ENCODE results near the gene DGKI.

DGKI gene

DNA sequence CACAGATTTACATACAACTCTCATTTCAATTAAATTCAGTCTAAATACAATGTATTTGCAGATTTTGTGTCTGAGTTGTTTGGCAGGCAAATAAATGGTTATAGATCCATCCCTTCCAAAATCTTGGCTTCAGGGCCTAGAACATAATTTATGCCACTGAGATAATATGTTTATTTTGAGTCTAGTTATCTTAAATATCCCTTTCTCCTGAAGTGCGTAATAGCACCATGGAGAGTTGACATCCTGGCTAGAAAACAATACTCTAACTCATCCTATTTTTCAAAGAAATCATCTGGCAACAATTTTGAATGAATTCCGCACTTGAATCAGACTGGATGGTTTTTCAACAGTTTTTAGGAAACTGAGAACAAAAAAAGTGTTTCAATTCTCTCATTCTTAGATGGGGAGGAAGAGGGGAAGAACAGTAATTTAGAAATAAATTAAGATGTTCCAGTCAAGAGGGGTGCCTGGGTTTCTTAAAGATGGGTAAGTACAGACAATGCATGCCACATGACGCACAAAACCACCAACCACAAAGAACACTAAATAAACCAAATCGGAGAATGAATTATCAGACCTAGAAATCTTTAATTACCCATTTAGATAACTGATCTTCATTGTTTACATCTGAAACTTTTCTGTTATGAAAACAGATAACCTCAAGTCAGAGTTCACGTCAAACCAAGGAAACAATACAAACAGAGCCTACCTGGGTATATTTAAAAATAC is 274.6 kb downstream of the DGKI start:
- no peak overlapping the region for H3K4me3 ChIP-seq (ENCODE audit: low read depth, low read length)
- H3K36me3 ChIP-seq (ENCODE audit: control insufficient read depth, insufficient read depth, low read length) = no peaks in the 10 kb centered on the region
- no peaks in the 10 kb centered on the region for H3K27me3 ChIP-seq (ENCODE audit: control insufficient read depth, insufficient read depth, low read length)
- H3K9me3 ChIP-seq (ENCODE audit: control insufficient read depth, insufficient read depth, low read length) = no peaks in the 10 kb centered on the region
- no peak overlapping the region for H3K9ac ChIP-seq (ENCODE audit: low read depth, low read length)
- no peaks in the 10 kb centered on the region for H3K4me1 ChIP-seq (ENCODE audit: control insufficient read depth, insufficient read depth, low read length)

DNA sequence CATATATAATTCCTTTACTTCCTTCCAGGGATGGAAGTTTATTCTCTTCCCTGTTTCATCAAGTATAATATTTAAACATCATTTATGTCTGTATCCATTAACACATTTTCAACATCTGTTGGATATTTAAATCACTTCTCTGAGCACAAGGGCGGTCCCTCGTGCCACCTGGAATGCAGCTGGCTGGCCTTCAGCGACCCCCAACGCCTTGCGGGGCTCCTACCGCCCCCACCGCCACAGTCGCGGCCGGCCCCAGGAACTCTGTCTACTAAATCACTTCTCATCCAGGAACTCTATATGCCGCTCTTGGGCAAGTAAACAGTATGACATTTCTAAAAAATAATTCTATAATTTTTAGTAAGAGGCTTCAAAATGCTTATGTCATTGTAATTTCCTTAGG is 282.1 kb downstream of the DGKI start:
- Histone ChIP-seq H3K4me3 (ENCODE audit: low read depth, low read length) (no peak overlapping the region), H3K9ac (ENCODE audit: low read depth, low read length) (no peak overlapping the region)

DNA sequence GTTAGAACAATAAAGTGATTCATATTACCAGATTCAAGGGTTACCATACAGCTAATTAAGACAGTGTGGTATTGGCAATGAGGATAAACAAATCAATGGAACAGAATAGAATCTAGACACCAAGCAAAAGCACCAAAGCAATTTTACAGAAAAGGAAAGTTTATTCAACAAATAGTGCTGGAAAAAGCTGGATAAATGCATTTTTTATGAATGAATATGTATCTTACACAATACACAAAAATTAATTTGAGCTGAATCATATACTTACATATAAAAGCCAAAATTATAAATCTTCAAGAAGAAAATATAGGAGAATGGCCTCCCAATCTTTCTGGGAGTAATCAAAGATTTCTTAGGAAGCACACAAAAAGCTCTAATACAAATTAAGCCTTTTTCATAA is 282.8 kb downstream of the DGKI start:
- no peak overlapping the region for H3K9ac ChIP-seq (ENCODE audit: low read depth, low read length)
- H3K4me1 ChIP-seq (ENCODE audit: control insufficient read depth, insufficient read depth, low read length) = peaks cover 4% of the 10 kb centered on the region
- no peaks in the 10 kb centered on the region for H3K27me3 ChIP-seq (ENCODE audit: control insufficient read depth, insufficient read depth, low read length)
- H3K36me3 ChIP-seq (ENCODE audit: control insufficient read depth, insufficient read depth, low read length) = no peaks in the 10 kb centered on the region
- H3K9me3 ChIP-seq (ENCODE audit: control insufficient read depth, insufficient read depth, low read length) = no peaks in the 10 kb centered on the region
- H3K4me3 ChIP-seq (ENCODE audit: low read depth, low read length) = no peak overlapping the region

More for the DNA sequence above, 282.1 kb downstream of the DGKI start:
- Histone ChIP-seq H3K4me1 (ENCODE audit: control insufficient read depth, insufficient read depth, low read length) (peaks cover 4% of the 10 kb centered on the region), H3K36me3 (ENCODE audit: control insufficient read depth, insufficient read depth, low read length) (no peaks in the 10 kb centered on the region), H3K9me3 (ENCODE audit: control insufficient read depth, insufficient read depth, low read length) (no peaks in the 10 kb centered on the region), H3K27me3 (ENCODE audit: control insufficient read depth, insufficient read depth, low read length) (no peaks in the 10 kb centered on the region)

DNA sequence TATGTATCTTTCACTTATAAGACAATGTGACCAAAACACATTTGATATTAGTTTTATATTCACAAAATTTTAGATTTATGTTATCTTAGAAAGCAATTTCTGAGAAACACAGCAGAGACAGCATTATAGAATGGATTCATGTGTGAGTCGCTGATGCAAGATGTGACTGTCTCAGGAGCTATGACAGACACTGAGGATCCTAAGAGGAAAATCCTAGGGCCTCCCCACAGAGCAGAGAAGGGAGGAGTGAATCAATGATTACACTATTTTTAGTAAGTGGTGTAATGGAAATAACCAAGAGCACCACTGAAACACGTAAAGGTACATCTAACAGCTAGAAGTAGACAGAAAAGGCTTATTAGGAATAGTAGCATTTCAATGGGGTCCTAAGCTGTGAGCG is 299.3 kb downstream of the DGKI start:
- no peaks in the 10 kb centered on the region for H3K36me3 ChIP-seq (ENCODE audit: control insufficient read depth, insufficient read depth, low read length)
- H3K4me1 ChIP-seq (ENCODE audit: control insufficient read depth, insufficient read depth, low read length) = no peaks in the 10 kb centered on the region
- no peak overlapping the region for H3K4me3 ChIP-seq (ENCODE audit: low read depth, low read length)
- H3K9ac ChIP-seq (ENCODE audit: low read depth, low read length) = no peak overlapping the region
- no peaks in the 10 kb centered on the region for H3K27me3 ChIP-seq (ENCODE audit: control insufficient read depth, insufficient read depth, low read length)
- H3K9me3 ChIP-seq (ENCODE audit: control insufficient read depth, insufficient read depth, low read length) = no peaks in the 10 kb centered on the region

DNA sequence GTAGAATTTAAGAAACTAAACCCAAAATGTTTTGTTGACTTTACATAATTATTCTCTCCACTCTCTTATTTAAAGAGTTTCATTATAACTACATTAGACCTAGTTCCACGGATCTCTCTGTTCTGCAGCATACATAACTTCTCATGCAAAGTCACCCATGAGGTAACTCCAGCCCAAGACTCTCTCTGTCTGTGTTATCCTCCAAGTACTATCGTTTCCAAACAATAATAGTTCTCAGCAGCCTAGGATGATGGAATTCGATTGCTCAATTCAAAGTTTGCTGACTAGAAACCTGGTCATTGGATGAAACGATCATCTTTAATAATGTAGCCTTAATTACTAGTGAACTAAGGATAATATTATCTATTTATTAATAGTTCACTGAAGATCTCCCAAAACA is 300.1 kb downstream of the DGKI start:
- Histone ChIP-seq H3K9me3 (ENCODE audit: control insufficient read depth, insufficient read depth, low read length) (no peaks in the 10 kb centered on the region), H3K4me1 (ENCODE audit: control insufficient read depth, insufficient read depth, low read length) (no peaks in the 10 kb centered on the region), H3K9ac (ENCODE audit: low read depth, low read length) (no peak overlapping the region), H3K36me3 (ENCODE audit: control insufficient read depth, insufficient read depth, low read length) (no peaks in the 10 kb centered on the region), H3K27me3 (ENCODE audit: control insufficient read depth, insufficient read depth, low read length) (no peaks in the 10 kb centered on the region), H3K4me3 (ENCODE audit: low read depth, low read length) (no peak overlapping the region)

DNA sequence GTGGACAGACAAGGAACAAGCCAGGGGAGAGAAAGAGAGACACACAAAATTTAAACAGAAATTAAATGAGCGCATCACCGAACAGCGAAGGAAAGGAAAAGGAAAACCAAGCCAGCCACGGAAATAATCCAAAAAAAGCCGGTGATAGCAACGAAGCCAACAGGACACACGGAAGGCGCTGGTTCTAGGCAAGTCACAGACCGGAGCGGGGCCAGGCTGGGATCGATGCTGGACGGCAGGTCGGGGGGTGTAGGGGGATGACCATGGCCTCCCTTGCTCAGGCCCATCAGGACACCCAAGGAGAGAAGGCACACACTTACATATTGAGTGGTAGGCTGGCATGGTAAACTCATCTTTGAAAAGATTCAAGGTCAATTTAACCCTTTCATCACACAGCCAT is 300.8 kb downstream of the DGKI start:
- Histone ChIP-seq H3K9ac (ENCODE audit: low read depth, low read length) (no peak overlapping the region), H3K36me3 (ENCODE audit: control insufficient read depth, insufficient read depth, low read length) (no peaks in the 10 kb centered on the region), H3K27me3 (ENCODE audit: control insufficient read depth, insufficient read depth, low read length) (no peaks in the 10 kb centered on the region), H3K9me3 (ENCODE audit: control insufficient read depth, insufficient read depth, low read length) (no peaks in the 10 kb centered on the region), H3K4me3 (ENCODE audit: low read depth, low read length) (no peak overlapping the region), H3K4me1 (ENCODE audit: control insufficient read depth, insufficient read depth, low read length) (no peaks in the 10 kb centered on the region)

DNA sequence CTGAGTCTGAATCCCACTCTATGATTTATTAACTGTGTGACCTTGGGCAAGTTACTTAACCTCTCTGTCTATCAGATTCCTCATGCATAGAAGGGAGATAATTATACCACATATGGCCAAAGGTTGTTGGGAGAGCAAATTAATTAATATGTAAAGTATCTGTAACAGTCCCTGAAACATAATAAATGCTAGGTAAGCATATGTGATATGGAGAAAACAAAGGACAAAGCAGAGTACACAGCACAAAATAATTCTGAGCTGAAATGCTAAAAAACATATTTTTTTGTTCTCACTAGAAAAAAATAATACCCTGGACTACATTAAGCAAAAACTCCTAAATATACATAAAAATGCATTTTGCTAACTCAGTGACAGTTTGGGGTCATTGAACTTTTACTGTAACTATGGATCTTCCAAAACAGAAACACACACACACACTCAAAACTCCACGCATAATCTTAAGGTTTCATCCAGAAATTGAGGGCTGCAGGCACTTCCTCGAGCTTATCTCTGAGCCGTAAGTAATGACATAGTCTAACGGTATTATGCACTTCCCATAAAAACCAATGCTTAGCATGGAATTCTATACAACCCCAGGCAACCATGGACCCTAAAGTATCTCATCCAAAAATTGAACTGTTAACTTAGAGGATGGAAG is 301.6 kb downstream of the DGKI start:
- no peak overlapping the region for H3K9ac ChIP-seq (ENCODE audit: low read depth, low read length)
- no peak overlapping the region for H3K4me3 ChIP-seq (ENCODE audit: low read depth, low read length)
- no peaks in the 10 kb centered on the region for H3K36me3 ChIP-seq (ENCODE audit: control insufficient read depth, insufficient read depth, low read length)
- no peaks in the 10 kb centered on the region for H3K9me3 ChIP-seq (ENCODE audit: control insufficient read depth, insufficient read depth, low read length)
- no peaks in the 10 kb centered on the region for H3K4me1 ChIP-seq (ENCODE audit: control insufficient read depth, insufficient read depth, low read length)
- no peaks in the 10 kb centered on the region for H3K27me3 ChIP-seq (ENCODE audit: control insufficient read depth, insufficient read depth, low read length)

DNA sequence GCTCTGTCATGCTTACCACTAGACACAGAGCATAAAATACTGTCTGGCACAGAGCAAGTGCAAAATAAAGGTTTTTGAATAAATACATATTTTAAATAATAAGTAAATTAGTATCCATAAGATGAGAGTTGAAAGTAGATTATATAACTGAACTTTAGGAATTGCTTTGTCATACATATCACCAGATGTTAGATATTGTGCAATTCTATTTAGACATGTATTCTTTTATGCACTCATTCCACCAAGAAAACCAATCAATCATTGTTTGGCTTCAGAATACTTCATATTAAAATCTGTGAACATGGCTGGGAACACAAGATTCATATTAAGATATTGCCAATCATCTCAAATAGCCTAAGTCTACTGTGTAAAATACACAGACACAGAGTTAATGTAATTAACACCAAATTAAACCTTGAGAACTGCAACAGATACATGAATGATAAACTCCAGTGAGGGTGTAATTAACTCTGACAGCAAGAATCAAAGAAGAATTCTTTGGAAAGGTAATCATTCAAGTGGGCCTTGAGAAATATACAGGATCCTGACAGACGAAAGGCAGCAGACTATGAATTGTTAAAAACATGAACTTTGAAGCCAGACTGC is 302.2 kb downstream of the DGKI start:
- Histone ChIP-seq H3K27me3 (ENCODE audit: control insufficient read depth, insufficient read depth, low read length) (no peaks in the 10 kb centered on the region), H3K9ac (ENCODE audit: low read depth, low read length) (no peak overlapping the region), H3K9me3 (ENCODE audit: control insufficient read depth, insufficient read depth, low read length) (no peaks in the 10 kb centered on the region), H3K36me3 (ENCODE audit: control insufficient read depth, insufficient read depth, low read length) (no peaks in the 10 kb centered on the region), H3K4me1 (ENCODE audit: control insufficient read depth, insufficient read depth, low read length) (no peaks in the 10 kb centered on the region), H3K4me3 (ENCODE audit: low read depth, low read length) (no peak overlapping the region)

DNA sequence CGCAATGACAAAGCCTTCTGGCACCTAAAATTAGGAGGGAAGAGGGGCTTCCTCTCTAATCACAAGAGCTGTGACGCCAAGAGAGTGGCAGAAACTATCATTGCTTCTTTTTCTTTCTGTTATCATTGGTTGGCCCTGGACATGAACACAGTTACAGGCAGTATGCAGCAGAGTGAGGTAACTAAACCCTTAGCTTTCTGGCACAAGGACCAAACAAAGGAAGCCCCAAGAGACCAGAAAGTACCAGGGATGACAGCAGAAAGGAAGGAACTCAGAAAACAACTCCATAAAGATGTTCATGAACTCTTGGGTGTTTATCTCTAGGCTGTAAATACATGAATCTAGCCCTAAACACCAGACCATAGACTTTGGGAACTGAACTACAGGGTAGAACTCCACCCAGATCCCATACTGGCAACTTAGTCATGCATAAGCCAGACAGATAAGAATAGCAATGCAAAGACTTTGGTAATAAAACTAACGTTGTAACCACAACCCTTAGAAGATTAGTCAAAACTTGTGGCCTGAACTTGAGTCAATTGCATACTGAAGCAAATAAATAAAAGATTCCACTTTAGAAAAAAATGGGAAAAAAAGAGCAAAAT is 307.6 kb downstream of the DGKI start:
- no peaks in the 10 kb centered on the region for H3K9me3 ChIP-seq (ENCODE audit: control insufficient read depth, insufficient read depth, low read length)
- H3K9ac ChIP-seq (ENCODE audit: low read depth, low read length) = no peak overlapping the region
- no peaks in the 10 kb centered on the region for H3K4me1 ChIP-seq (ENCODE audit: control insufficient read depth, insufficient read depth, low read length)
- H3K36me3 ChIP-seq (ENCODE audit: control insufficient read depth, insufficient read depth, low read length) = no peaks in the 10 kb centered on the region
- H3K4me3 ChIP-seq (ENCODE audit: low read depth, low read length) = no peak overlapping the region
- H3K27me3 ChIP-seq (ENCODE audit: control insufficient read depth, insufficient read depth, low read length) = no peaks in the 10 kb centered on the region

DNA sequence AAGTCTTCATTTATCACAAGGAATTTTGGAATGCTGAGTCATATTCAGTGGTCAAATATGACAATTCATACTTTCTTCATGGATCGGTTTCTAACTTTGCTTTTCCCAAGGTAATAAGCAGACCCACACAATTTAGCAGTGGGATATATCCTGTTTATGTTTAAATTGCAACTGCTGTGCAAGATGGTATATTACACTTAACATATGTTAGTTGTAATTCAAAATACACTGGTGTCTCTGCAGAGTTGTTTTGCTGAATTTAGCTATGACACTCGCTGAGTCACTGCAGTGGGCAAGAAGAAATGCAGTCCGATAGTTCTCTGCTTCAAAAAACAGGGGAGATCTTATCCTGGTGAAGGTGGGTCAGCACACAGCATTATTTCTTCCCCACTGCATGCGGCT is 308.4 kb downstream of the DGKI start:
- H3K9me3 ChIP-seq (ENCODE audit: control insufficient read depth, insufficient read depth, low read length) = no peaks in the 10 kb centered on the region

DNA sequence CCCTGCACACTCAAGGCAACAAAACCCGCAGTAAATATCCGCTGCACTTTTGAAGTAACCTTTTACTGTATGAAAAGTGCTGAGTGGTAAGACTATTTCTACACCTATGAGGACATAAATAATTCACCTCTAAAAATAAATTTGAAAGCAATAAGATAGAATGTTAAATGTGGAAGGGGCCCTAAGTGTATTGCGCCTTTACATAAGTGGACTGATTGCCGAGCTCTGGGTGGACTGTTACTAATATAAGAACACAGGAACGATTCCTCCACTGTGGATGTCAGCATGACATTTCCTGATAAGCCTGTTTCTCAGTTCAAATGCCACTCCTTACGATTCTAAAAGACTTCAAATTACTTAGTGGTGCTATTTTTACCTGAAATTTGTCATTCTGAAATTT is 311.2 kb downstream of the DGKI start:
- no peak overlapping the region for H3K9ac ChIP-seq (ENCODE audit: low read depth, low read length)

More for the DNA sequence above, 308.4 kb downstream of the DGKI start:
- Histone ChIP-seq H3K4me1 (ENCODE audit: control insufficient read depth, insufficient read depth, low read length) (no peaks in the 10 kb centered on the region), H3K9ac (ENCODE audit: low read depth, low read length) (no peak overlapping the region), H3K36me3 (ENCODE audit: control insufficient read depth, insufficient read depth, low read length) (no peaks in the 10 kb centered on the region), H3K4me3 (ENCODE audit: low read depth, low read length) (no peak overlapping the region), H3K27me3 (ENCODE audit: control insufficient read depth, insufficient read depth, low read length) (no peaks in the 10 kb centered on the region)

DNA sequence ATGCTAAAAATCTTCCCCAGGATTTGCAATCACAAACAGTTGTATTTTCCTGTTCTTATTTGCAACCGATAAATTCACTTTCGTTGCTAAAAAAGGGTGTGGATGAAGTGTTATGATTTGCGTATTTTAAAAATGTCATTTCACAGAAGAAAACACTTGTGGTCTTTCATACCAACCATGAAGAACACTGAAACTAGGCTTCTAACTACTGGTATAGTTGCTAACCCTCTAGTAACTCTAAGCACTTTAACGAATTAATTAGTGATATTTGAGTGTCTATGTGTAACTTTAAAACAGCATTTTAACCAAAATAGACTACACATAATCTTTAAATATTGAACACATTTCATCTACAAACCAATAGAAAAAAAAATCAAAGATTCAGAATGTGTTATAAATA is 315.1 kb downstream of the DGKI start:
- Histone ChIP-seq H3K4me1 (ENCODE audit: control insufficient read depth, insufficient read depth, low read length) (no peaks in the 10 kb centered on the region), H3K27me3 (ENCODE audit: control insufficient read depth, insufficient read depth, low read length) (no peaks in the 10 kb centered on the region), H3K36me3 (ENCODE audit: control insufficient read depth, insufficient read depth, low read length) (no peaks in the 10 kb centered on the region), H3K9me3 (ENCODE audit: control insufficient read depth, insufficient read depth, low read length) (no peaks in the 10 kb centered on the region), H3K9ac (ENCODE audit: low read depth, low read length) (no peak overlapping the region), H3K4me3 (ENCODE audit: low read depth, low read length) (no peak overlapping the region)

More for the DNA sequence above, 311.2 kb downstream of the DGKI start:
- no peak overlapping the region for H3K4me3 ChIP-seq (ENCODE audit: low read depth, low read length)
- no peaks in the 10 kb centered on the region for H3K36me3 ChIP-seq (ENCODE audit: control insufficient read depth, insufficient read depth, low read length)
- no peaks in the 10 kb centered on the region for H3K4me1 ChIP-seq (ENCODE audit: control insufficient read depth, insufficient read depth, low read length)
- H3K9me3 ChIP-seq (ENCODE audit: control insufficient read depth, insufficient read depth, low read length) = no peaks in the 10 kb centered on the region
- no peaks in the 10 kb centered on the region for H3K27me3 ChIP-seq (ENCODE audit: control insufficient read depth, insufficient read depth, low read length)

All from iPS-15b (cell line).